Panc1 (cell line): ENCODE measurements around the gene ATG4A. TPM values are rescaled to one million over a fixed set of nuclear protein-coding genes. Genes with fewer than 3 reads are reported as not detected.

Source experiments
- ATAC-seq: fragments of 200-7000 bp; cut with Tn5 transposase; 2 replicates; pipeline ENCODE4 v1.9.1; 2020; ENCODE audit warnings: mild to moderate bottlenecking, moderate library complexity
- BruUV-seq: library from RNA; stranded (reverse); fragments of 400-500 nt; replicated peaks from 2 replicates; lab custom pipeline; 2021; lab: Mats Ljungman, UMichigan
- CTCF ChIA-PET: fragments of 300-600 bp; sonication (Branson Sonifier 250); formaldehyde crosslinking; loops from one replicate; lab custom pipeline; 2022; ENCODE audit warnings: antibody characterized with exemption; lab: Charles Lee
- POLR2A ChIA-PET: fragments of 300-600 bp; sonication (Branson Sonifier 250); formaldehyde crosslinking; loops from one replicate; lab custom pipeline; 2022; ENCODE audit warnings: antibody characterized with exemption; lab: Charles Lee
- DNase-seq: peaks from one replicate; pipeline ENCODE4 v3.0.0-alpha.2; 2010; ENCODE audit warnings: low read depth, low spot score
- H3K27ac ChIP-seq: 2 replicates; pipeline ENCODE4 v1.5.1; 2011; ENCODE audit warnings: mild to moderate bottlenecking, low read length, inconsistent platforms
- H3K27me3 ChIP-seq: fragments of 200-500 bp; sonication (Bioruptor generic); 2 replicates; pipeline ENCODE4 v1.6.0; 2014; ENCODE audit warnings: low read length, inconsistent platforms; ENCODE audit not compliant: control insufficient read depth, insufficient read depth
- H3K36me3 ChIP-seq: fragments of 200-500 bp; sonication (Bioruptor generic); 2 replicates; pipeline ENCODE4 v1.5.1; 2014; ENCODE audit warnings: inconsistent platforms, mild to moderate bottlenecking, low read length, moderate library complexity; ENCODE audit not compliant: control insufficient read depth, insufficient read depth
- H3K4me1 ChIP-seq: 2 replicates; pipeline ENCODE4 v1.5.1; 2011; ENCODE audit warnings: inconsistent platforms, mild to moderate bottlenecking, low read length, moderate library complexity; ENCODE audit not compliant: control insufficient read depth, insufficient read depth
- H3K4me3 ChIP-seq, 2 experiments: 2 replicates each; pipeline ENCODE4 v1.5.1; 2011 to 2012; ENCODE audit warnings: low read depth in 2 of 2, low read length in 2 of 2, mild to moderate bottlenecking in 2 of 2, inconsistent platforms in 1 of 2, moderate library complexity in 1 of 2
- H3K9me3 ChIP-seq: fragments of 200-500 bp; sonication (Bioruptor generic); 2 replicates; pipeline ENCODE4 v1.5.1; 2014; ENCODE audit warnings: low read depth, mild to moderate bottlenecking, inconsistent platforms, low read length, moderate library complexity; ENCODE audit not compliant: control insufficient read depth, insufficient read depth
- POLR2AphosphoS5 ChIP-seq: IDR thresholded peaks from 2 replicates; pipeline ENCODE4 v1.6.1; 2012; ENCODE audit warnings: mild to moderate bottlenecking, low read depth, low read length, moderate library complexity
- SIN3A ChIP-seq: IDR thresholded peaks from 2 replicates; pipeline ENCODE4 v1.6.1; 2012; ENCODE audit warnings: low read depth, mild to moderate bottlenecking, low read length, moderate library complexity, borderline replicate concordance; ENCODE audit not compliant: insufficient read depth
- TCF7L2 ChIP-seq: IDR thresholded peaks from 2 replicates; pipeline ENCODE4 v1.6.1; 2011; ENCODE audit warnings: mild to moderate bottlenecking, low read depth, low read length, inconsistent platforms
- in situ Hi-C: cut with HindIII; loops from 2 replicates; pipeline ENCODE4 v1.10.0; 2016; ENCODE audit warnings: low sequenced_read_pairs, low pct_unique_long_range_greater_than_20kb
- intact Hi-C: fragments of 100-400 bp; cut with micrococcal nuclease; formaldehyde crosslinking; loops from one replicate; pipeline ENCODE4 v1.10.0; 2022; ENCODE audit not compliant: unreplicated experiment
- total RNA-seq: library from RNA; stranded (reverse); gene quantifications from one replicate; pipeline ENCODE4 v1.2.1, GENCODE V29; 2021; ENCODE audit not compliant: unreplicated experiment
- TF ChIP-seq, protein P1 (sequence below), 2 experiments: IDR thresholded peaks; 2 replicates each; pipeline ENCODE4 v1.6.1; 2011 to 2012; ENCODE audit warnings: low read depth in 2 of 2, control low read depth in 1 of 2, low read length in 1 of 2, mild to moderate bottlenecking in 1 of 2, moderate library complexity in 1 of 2; ENCODE audit not compliant: insufficient read depth in 1 of 2
- TF ChIP-seq, protein P2 (sequence below): fragments of 450-650 bp; IDR thresholded peaks from 2 replicates; pipeline ENCODE4 v1.5.1; 2017; ENCODE audit warnings: mild to moderate bottlenecking

Gene ATG4A
- total RNA-seq, 1 experiment from 2014 or later, result 13.7 TPM

DNA sequence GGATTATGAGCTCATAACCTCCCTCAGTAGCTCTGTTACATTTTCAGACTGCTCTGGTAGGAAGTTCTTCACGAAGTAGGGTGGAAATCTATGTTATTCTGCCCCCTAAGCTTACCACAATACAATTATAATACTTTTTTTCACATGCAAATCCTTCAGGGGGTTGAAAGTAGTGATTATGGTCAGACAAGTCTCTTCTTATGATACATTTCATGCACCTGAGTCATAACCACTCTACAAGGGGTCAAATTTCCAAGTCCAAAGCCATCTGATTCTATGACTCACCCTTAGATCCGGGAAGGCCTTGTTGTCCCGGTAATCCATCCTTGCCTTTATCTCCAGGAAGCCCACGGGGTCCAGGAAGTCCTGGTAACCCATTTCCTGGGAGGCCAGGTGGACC, 95.2 kb downstream of the ATG4A start:
- CTCF ChIA-PET, result no interaction called here
- Histone ChIP-seq H3K4me1 (no peaks in the 10 kb centered on the region), H3K9me3 (no peaks in the 10 kb centered on the region), H3K27me3 (peaks cover 2% of the 10 kb centered on the region), H3K4me3 (no peak overlapping the region), H3K36me3 (no peaks in the 10 kb centered on the region), H3K27ac (no peak overlapping the region)
- POLR2A ChIA-PET, result no interaction called here
- ATAC-seq (no peak), DNase-seq (no peak)
- in situ Hi-C loops (no loop called here), intact Hi-C loops (no loop called here)
- TF ChIP-seq SIN3A, result no peak
- no peak for TF ChIP-seq POLR2AphosphoS5
- TF ChIP-seq, protein P1, sequence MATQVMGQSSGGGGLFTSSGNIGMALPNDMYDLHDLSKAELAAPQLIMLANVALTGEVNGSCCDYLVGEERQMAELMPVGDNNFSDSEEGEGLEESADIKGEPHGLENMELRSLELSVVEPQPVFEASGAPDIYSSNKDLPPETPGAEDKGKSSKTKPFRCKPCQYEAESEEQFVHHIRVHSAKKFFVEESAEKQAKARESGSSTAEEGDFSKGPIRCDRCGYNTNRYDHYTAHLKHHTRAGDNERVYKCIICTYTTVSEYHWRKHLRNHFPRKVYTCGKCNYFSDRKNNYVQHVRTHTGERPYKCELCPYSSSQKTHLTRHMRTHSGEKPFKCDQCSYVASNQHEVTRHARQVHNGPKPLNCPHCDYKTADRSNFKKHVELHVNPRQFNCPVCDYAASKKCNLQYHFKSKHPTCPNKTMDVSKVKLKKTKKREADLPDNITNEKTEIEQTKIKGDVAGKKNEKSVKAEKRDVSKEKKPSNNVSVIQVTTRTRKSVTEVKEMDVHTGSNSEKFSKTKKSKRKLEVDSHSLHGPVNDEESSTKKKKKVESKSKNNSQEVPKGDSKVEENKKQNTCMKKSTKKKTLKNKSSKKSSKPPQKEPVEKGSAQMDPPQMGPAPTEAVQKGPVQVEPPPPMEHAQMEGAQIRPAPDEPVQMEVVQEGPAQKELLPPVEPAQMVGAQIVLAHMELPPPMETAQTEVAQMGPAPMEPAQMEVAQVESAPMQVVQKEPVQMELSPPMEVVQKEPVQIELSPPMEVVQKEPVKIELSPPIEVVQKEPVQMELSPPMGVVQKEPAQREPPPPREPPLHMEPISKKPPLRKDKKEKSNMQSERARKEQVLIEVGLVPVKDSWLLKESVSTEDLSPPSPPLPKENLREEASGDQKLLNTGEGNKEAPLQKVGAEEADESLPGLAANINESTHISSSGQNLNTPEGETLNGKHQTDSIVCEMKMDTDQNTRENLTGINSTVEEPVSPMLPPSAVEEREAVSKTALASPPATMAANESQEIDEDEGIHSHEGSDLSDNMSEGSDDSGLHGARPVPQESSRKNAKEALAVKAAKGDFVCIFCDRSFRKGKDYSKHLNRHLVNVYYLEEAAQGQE (IDR thresholded peaks at IDR 0.05; ENCODE audit: insufficient read depth in 1 of 2, low read depth in 2 of 2, low read length in 1 of 2), result no peak
- TF ChIP-seq TCF7L2, result no peak
- TF ChIP-seq, protein P2, sequence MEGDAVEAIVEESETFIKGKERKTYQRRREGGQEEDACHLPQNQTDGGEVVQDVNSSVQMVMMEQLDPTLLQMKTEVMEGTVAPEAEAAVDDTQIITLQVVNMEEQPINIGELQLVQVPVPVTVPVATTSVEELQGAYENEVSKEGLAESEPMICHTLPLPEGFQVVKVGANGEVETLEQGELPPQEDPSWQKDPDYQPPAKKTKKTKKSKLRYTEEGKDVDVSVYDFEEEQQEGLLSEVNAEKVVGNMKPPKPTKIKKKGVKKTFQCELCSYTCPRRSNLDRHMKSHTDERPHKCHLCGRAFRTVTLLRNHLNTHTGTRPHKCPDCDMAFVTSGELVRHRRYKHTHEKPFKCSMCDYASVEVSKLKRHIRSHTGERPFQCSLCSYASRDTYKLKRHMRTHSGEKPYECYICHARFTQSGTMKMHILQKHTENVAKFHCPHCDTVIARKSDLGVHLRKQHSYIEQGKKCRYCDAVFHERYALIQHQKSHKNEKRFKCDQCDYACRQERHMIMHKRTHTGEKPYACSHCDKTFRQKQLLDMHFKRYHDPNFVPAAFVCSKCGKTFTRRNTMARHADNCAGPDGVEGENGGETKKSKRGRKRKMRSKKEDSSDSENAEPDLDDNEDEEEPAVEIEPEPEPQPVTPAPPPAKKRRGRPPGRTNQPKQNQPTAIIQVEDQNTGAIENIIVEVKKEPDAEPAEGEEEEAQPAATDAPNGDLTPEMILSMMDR, result no peak
- BruUV-seq, result no TSS peak

DNA sequence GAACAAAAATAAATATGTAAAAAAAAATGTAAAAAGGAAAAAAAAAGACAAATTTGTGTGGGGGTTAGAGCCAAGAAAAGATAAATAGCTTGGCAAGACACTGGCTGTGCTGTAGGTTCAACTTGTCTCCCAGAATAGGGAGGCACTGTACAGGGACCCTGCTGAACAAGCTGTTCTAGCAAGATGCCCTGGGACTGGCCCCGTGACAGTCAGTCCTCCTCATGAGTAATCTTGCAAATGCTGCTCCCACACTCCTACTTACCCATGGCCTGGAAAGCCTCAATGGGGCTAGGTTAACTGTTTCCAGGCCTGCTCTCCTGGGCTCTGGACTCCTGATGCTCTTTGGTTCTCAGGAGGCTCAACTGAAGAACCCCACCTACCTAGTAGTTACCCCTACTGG, 106.8 kb downstream of the ATG4A start:
- no peak overlapping the region for H3K27ac ChIP-seq
- TF ChIP-seq POLR2AphosphoS5, result no peak
- TF ChIP-seq, protein P2, result no peak
- TF ChIP-seq SIN3A, result no peak
- no peak for TF ChIP-seq TCF7L2
- TF ChIP-seq, protein P1 (IDR thresholded peaks at IDR 0.05; ENCODE audit: insufficient read depth in 1 of 2, low read depth in 2 of 2, low read length in 1 of 2), result no peak
- DNase-seq, result no peak
- H3K9me3 ChIP-seq, result no peaks in the 10 kb centered on the region
- H3K4me3 ChIP-seq, result no peak overlapping the region
- in situ Hi-C loops, result no loop called here
- no peaks in the 10 kb centered on the region for H3K36me3 ChIP-seq
- no TSS peak for BruUV-seq
- no peaks in the 10 kb centered on the region; the same call in 1 of the 2 replicates for H3K4me1 ChIP-seq
- ChIA-PET POLR2A (no interaction called here), CTCF (no interaction called here)
- no peaks in the 10 kb centered on the region for H3K27me3 ChIP-seq
- intact Hi-C loops, result no loop called here
- ATAC-seq, result no peak
